ENCODE measurements around the gene AADAC. TPM values are rescaled to one million over a fixed set of nuclear protein-coding genes. Genes with fewer than 3 reads are reported as not detected.
"Not testable (repeated sequence)": the region's sequence is repeated elsewhere in the genome, so short reads cannot be mapped to it uniquely, and the experiment has no call there.

Gene AADAC
- total RNA-seq: under 1 TPM in 1 of 4 donors, not detected in 3; 0.71 TPM
- polyA plus RNA-seq: under 1 TPM in 1 of 3 donors, not detected in 2; 0.14 TPM
- long read RNA-seq, donor 1: 0 reads
- long read RNA-seq, donor 2: 0 reads

- Histone ChIP-seq H3K27ac (no peak within 1 kb of the TSS), H3K27me3 (ENCODE audit: insufficient read depth in 3 of 3, low read length in 2 of 3) (no peaks in the 10 kb centered on the region), H3K9me3 (no peaks in the 10 kb centered on the region), H3K36me3 (ENCODE audit: insufficient read depth in 1 of 2, low read depth in 1 of 2) (no peaks in the 10 kb centered on the region), H3K4me1 (no peaks in the 10 kb centered on the region), H3K4me3 (no peak within 1 kb of the TSS)
- intact Hi-C loops (cut with DNase I): no loop called here
- ATAC-seq: no peak
- no peak for TF ChIP-seq CTCF (IDR thresholded peaks at IDR 0.05)
- WGBS, 3 donors: 93 to 94% (median 94%) methylated on average over 4 of the region's 4 CpGs
- no peak for DNase-seq
Measured at GRCh38 chr3:151813799-151814198, at the start of gene AADAC. TSS of gene AADAC (plus strand) at chr3:151814116. CDS start at chr3:151814163, 47 bp downstream.

- WGBS, 3 donors: 83 to 95% (median 87%) methylated on average over 1 of the region's 1 CpG
- H3K27me3 ChIP-seq (ENCODE audit: insufficient read depth in 3 of 3, low read length in 2 of 3); DNase-seq; ATAC-seq; H3K4me1 ChIP-seq; intact Hi-C loops (cut with DNase I); H3K27ac ChIP-seq; H3K9me3 ChIP-seq; H3K36me3 ChIP-seq (ENCODE audit: insufficient read depth in 1 of 2, low read depth in 1 of 2); H3K4me3 ChIP-seq: not testable (repeated sequence)
Measured at GRCh38 chr3:151764699-151765098, 49.2 kb upstream of the AADAC start.

- peaks cover under 1% of the 10 kb centered on the region for H3K4me1 ChIP-seq
- H3K4me3 ChIP-seq: no peak overlapping the region
- ATAC-seq (no peak), DNase-seq (no peak)
- H3K36me3 ChIP-seq (ENCODE audit: insufficient read depth in 1 of 2, low read depth in 1 of 2): no peaks in the 10 kb centered on the region
- H3K27me3 ChIP-seq (ENCODE audit: insufficient read depth in 3 of 3, low read length in 2 of 3): no peaks in the 10 kb centered on the region
- no peak overlapping the region for H3K27ac ChIP-seq
- intact Hi-C loops (cut with DNase I): no loop called here
- no peak for TF ChIP-seq CTCF (IDR thresholded peaks at IDR 0.05)
- no peaks in the 10 kb centered on the region for H3K9me3 ChIP-seq
Measured at GRCh38 chr3:151765685-151766084, 48.2 kb upstream of the AADAC start.

GRCh38 chr3:151766454-151766853 lies 47.5 kb upstream of the AADAC start:
- Histone ChIP-seq H3K4me1 (peaks cover 3% of the 10 kb centered on the region), H3K27me3 (ENCODE audit: insufficient read depth in 3 of 3, low read length in 2 of 3) (no peaks in the 10 kb centered on the region), H3K9me3 (no peaks in the 10 kb centered on the region), H3K4me3 (no peak overlapping the region), H3K36me3 (ENCODE audit: insufficient read depth in 1 of 2, low read depth in 1 of 2) (no peaks in the 10 kb centered on the region), H3K27ac (no peak overlapping the region)
- ATAC-seq: no peak
- intact Hi-C loops (cut with DNase I): no loop called here
- 63 to 80% (median 74%) methylated on average over 2 of the region's 2 CpGs for WGBS, 3 donors
- DNase-seq: no peak
- no peak for TF ChIP-seq CTCF (IDR thresholded peaks at IDR 0.05)

GRCh38 chr3:151768393-151768930 lies 45.5 kb upstream of the AADAC start:
- H3K36me3 ChIP-seq (ENCODE audit: insufficient read depth in 1 of 2, low read depth in 1 of 2): no peaks in the 10 kb centered on the region
- intact Hi-C loops (cut with DNase I): no loop called here
- peaks cover 3% of the 10 kb centered on the region for H3K4me1 ChIP-seq
- no peak for TF ChIP-seq CTCF (IDR thresholded peaks at IDR 0.05)
- no peaks in the 10 kb centered on the region for H3K27me3 ChIP-seq (ENCODE audit: insufficient read depth in 3 of 3, low read length in 2 of 3)
- ATAC-seq (no peak), DNase-seq (no peak)
- no peaks in the 10 kb centered on the region for H3K9me3 ChIP-seq
- H3K27ac ChIP-seq: no peak overlapping the region
- no peak overlapping the region for H3K4me3 ChIP-seq
- WGBS, 3 donors: 96 to 100% (median 97%) methylated on average over 1 of the region's 1 CpG
